ENCODE measurements around the gene SAMSN1. TPM values are rescaled to one million over a fixed set of nuclear protein-coding genes. Genes with fewer than 3 reads are reported as not detected.
"Not testable (repeated sequence)": the region's sequence is repeated elsewhere in the genome, so short reads cannot be mapped to it uniquely, and the experiment has no call there.

The SAMSN1 gene
- polyA plus RNA-seq, 1 donor = 2.9 TPM

GRCh38 chr21:14527696-14528652 lies 18.1 kb downstream of the SAMSN1 start:
- DNase-seq = no peak

GRCh38 chr21:14526836-14527695 lies 19.0 kb downstream of the SAMSN1 start:
- DNase-seq = no peak

GRCh38 chr21:14526199-14526598 lies 19.9 kb downstream of the SAMSN1 start:
- no peak for DNase-seq

GRCh38 chr21:14523234-14523633 lies 22.9 kb downstream of the SAMSN1 start:
- no peak for DNase-seq

- no peak for DNase-seq
Measured at GRCh38 chr21:14522736-14523135, 23.4 kb downstream of the SAMSN1 start.

- no peak for DNase-seq
Measured at GRCh38 chr21:14520535-14520934, 25.6 kb downstream of the SAMSN1 start.

GRCh38 chr21:14519000-14519399 lies 27.1 kb downstream of the SAMSN1 start:
- no peak for DNase-seq

- no peak for DNase-seq
Measured at GRCh38 chr21:14513804-14514203, 32.3 kb downstream of the SAMSN1 start.

- DNase-seq = not testable (repeated sequence)
Measured at GRCh38 chr21:14506859-14507457, 39.2 kb downstream of the SAMSN1 start.

GRCh38 chr21:14500873-14501272 lies 45.2 kb downstream of the SAMSN1 start:
- DNase-seq = no peak

- no peak for DNase-seq
Measured at GRCh38 chr21:14499316-14499715, 46.8 kb downstream of the SAMSN1 start.

GRCh38 chr21:14497825-14498224 lies 48.3 kb downstream of the SAMSN1 start:
- no peak for DNase-seq

GRCh38 chr21:14495075-14495474 lies 51.0 kb downstream of the SAMSN1 start:
- no peak for DNase-seq

- not testable (repeated sequence) for DNase-seq
Measured at GRCh38 chr21:14494181-14494580, 51.9 kb downstream of the SAMSN1 start.

- no peak for DNase-seq
Measured at GRCh38 chr21:14493731-14494130, 52.4 kb downstream of the SAMSN1 start.

- DNase-seq = no peak
Measured at GRCh38 chr21:14492931-14493330, 53.2 kb downstream of the SAMSN1 start.

GRCh38 chr21:14491269-14491681 lies 54.8 kb downstream of the SAMSN1 start:
- no peak for DNase-seq

- DNase-seq = no peak
Measured at GRCh38 chr21:14488672-14489204, 57.4 kb downstream of the SAMSN1 start.

- no peak for DNase-seq
Measured at GRCh38 chr21:14487490-14488432, 58.4 kb downstream of the SAMSN1 start.

GRCh38 chr21:14486869-14487268 lies 59.2 kb downstream of the SAMSN1 start:
- DNase-seq = no peak
